ENCODE data around the gene KLHDC7B. TPM values are rescaled to one million over a fixed set of nuclear protein-coding genes. Genes with fewer than 3 reads are reported as not detected.
"Not testable (repeated sequence)": the region's sequence is repeated elsewhere in the genome, so short reads cannot be mapped to it uniquely, and the experiment has no call there.

The KLHDC7B gene
- total and polyA plus RNA-seq, 9 donors = 0.04 to 0.13 (median 0.10) TPM; not detected in 2

GRCh38 chr22:50530877-50531545 lies 14.7 kb upstream of the KLHDC7B start:
- intact Hi-C loops (cut with DNase I) = no loop called here
- no peaks in the 10 kb centered on the region for H3K9me3 ChIP-seq

GRCh38 chr22:50531546-50531961 lies 14.1 kb upstream of the KLHDC7B start:
- Histone ChIP-seq H3K36me3 (no peaks in the 10 kb centered on the region), H3K4me3 (peak overlapping the region; percentile 37), H3K27ac (no peak overlapping the region), H3K4me1 (ENCODE audit: insufficient read depth) (peaks cover 23% of the 10 kb centered on the region), H3K27me3 (peaks cover 6% of the 10 kb centered on the region), H3K9me3 (no peaks in the 10 kb centered on the region)
- intact Hi-C loops (cut with DNase I) = no loop called here
- WGBS, 3 donors = 1% methylated on average over 18 to 44 of the region's 44 CpGs
- TF ChIP-seq EP300 (IDR thresholded peaks at IDR 0.05) (no peak), POLR2A (IDR thresholded peaks at IDR 0.05) (no peak), CTCF (IDR thresholded peaks at IDR 0.05) (no peak)
- DNase-seq = no peak

More at GRCh38 chr22:50530877-50531545, 14.7 kb upstream of the KLHDC7B start:
- 3 to 6% (median 4%) methylated on average over 33 to 53 of the region's 53 CpGs for WGBS, 3 donors
- Histone ChIP-seq H3K36me3 (no peaks in the 10 kb centered on the region), H3K27me3 (peaks cover 6% of the 10 kb centered on the region), H3K4me1 (ENCODE audit: insufficient read depth) (peaks cover 25% of the 10 kb centered on the region), H3K4me3 (peak overlapping the region; percentile 37), H3K27ac (peak overlapping the region in 1 of 2 donors; percentile 39)
- DNase-seq = peak in 3 of 5 donors; percentile 49 to 72 (median 71)
- TF ChIP-seq CTCF (IDR thresholded peaks at IDR 0.05) (no peak), POLR2A (IDR thresholded peaks at IDR 0.05) (no peak), EP300 (IDR thresholded peaks at IDR 0.05) (no peak)

DNA sequence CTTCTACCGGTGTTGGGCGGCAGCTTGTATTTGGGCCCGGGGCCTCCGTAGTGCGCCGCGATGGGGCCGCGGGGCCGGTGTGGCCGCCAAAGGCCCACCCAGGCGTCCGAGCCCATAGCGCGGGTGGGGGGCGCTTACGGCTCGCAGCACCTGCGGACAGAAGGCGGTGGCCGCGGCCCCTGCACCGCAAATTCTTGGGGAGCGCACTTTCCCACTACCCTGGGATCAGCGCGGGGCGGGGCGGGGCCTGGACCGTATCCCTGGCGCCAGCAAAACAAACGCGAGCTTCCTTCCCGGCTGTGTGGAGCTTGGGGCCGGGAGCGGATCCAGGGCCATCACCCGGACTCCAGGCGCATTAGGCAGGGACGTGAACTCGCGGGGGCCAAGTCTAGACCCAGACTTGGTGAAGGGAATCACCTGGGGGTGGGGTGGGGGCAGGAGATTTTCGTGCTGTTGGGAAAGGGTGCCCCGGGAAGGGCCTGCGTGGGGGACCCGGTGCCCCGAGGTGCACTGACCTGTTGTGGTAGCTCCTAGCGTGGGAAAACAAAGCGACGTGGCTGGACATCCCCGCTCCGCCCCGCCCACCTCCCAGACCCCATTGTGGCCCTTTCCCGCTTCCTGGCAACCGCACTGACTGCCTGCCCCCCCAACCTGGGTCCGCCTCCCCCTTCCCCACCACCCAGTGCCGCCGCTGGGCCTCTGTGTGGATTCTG lies 13.6 kb upstream of the KLHDC7B start:
- H3K27ac ChIP-seq = no peak overlapping the region
- TF ChIP-seq CTCF (IDR thresholded peaks at IDR 0.05) (no peak), POLR2A (IDR thresholded peaks at IDR 0.05) (no peak), EP300 (IDR thresholded peaks at IDR 0.05) (no peak)
- intact Hi-C loops (cut with DNase I) = no loop called here
- WGBS, 3 donors = 3 to 6% (median 3%) methylated on average over 51 to 56 of the region's 56 CpGs
- peak overlapping the region; percentile 37 for H3K4me3 ChIP-seq
- no peaks in the 10 kb centered on the region for H3K36me3 ChIP-seq
- DNase-seq = peak in 4 of 5 donors; percentile 45 to 71 (median 62)
- peaks cover 6% of the 10 kb centered on the region for H3K27me3 ChIP-seq
- no peaks in the 10 kb centered on the region for H3K9me3 ChIP-seq
- peaks cover 19% of the 10 kb centered on the region for H3K4me1 ChIP-seq (ENCODE audit: insufficient read depth)

GRCh38 chr22:50532824-50533796 lies 12.6 kb upstream of the KLHDC7B start:
- Histone ChIP-seq H3K4me1 (ENCODE audit: insufficient read depth) (peaks cover 19% of the 10 kb centered on the region), H3K4me3 (no peak overlapping the region), H3K27me3 (peaks cover 6% of the 10 kb centered on the region), H3K36me3 (no peaks in the 10 kb centered on the region), H3K27ac (no peak overlapping the region), H3K9me3 (no peaks in the 10 kb centered on the region)
- intact Hi-C loops (cut with DNase I) = no loop called here
- TF ChIP-seq EP300 (IDR thresholded peaks at IDR 0.05) (no peak), CTCF (IDR thresholded peaks at IDR 0.05) (no peak), POLR2A (IDR thresholded peaks at IDR 0.05) (no peak)
- no peak for DNase-seq
- 74 to 78% (median 76%) methylated on average over 19 of the region's 19 CpGs for WGBS, 3 donors

DNA sequence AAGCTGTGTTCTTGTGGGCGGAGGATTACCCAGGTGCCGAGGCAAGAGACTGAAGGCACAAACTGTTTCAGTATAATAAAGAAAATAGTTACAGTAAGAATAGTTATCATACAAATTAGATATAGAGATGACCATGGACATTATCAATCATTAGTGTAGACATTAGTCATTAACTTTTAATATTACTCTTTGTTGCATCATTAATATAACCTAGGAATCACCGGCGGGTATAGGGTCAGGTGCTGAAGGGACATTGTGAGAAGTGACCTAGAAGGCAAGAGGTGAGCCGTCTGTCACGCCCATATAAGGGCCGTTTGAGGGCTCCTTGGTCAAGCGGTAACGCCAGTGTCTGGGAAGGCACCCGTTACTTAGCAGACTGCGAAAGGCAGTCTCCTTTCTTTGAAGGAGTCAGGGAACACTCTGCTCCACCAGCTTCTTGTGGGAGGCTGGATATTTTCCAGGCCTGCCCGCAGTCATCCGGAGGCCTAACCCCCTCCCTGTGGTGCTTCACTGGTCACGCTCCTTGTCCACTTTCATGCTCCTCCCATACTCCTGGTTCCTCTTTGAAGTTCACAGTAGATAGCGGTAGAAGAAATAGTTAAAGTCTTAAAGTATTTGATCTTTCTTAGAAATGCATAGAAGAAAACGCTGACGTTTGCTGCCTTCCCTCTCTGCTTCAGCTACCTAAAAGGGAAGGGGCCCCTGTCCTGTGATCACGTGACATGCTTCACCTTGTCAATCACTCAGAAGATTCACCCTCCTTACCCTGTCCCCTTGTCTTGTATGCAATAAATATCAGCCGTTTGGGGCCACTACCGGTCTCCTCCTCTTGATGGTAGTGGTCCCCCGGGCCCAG lies 11.6 kb upstream of the KLHDC7B start:
- intact Hi-C loops (cut with DNase I); DNase-seq; H3K9me3 ChIP-seq; H3K27me3 ChIP-seq; H3K27ac ChIP-seq; H3K36me3 ChIP-seq; H3K4me3 ChIP-seq: not testable (repeated sequence)
- 19 to 27% (median 25%) methylated on average over 21 of the region's 21 CpGs for WGBS, 3 donors
- H3K4me1 ChIP-seq (ENCODE audit: insufficient read depth) = peaks cover 18% of the 10 kb centered on the region
